T47D (cell line): ENCODE results near the gene DNER.
"Not testable (repeated sequence)": the region's sequence is repeated elsewhere in the genome, so short reads cannot be mapped to it uniquely, and the experiment has no call there.

ENCODE experiments used
- DNase-seq, 2 experiments: peaks; one replicate each; pipeline versions ENCODE4 v3.0.0 to v3.0.0-alpha.2; 2011 to 2012; ENCODE audit warnings: low read depth in 1 of 2, low spot score in 1 of 2
- JUND ChIP-seq: IDR thresholded peaks from 2 replicates; pipeline ENCODE4 v1.6.1; 2012; ENCODE audit warnings: low read depth
- in situ Hi-C: cut with HindIII; loops from 2 replicates; pipeline ENCODE4 v1.10.0; 2016; ENCODE audit warnings: low sequenced_read_pairs, low pct_unique_long_range_greater_than_20kb

DNER gene

DNA sequence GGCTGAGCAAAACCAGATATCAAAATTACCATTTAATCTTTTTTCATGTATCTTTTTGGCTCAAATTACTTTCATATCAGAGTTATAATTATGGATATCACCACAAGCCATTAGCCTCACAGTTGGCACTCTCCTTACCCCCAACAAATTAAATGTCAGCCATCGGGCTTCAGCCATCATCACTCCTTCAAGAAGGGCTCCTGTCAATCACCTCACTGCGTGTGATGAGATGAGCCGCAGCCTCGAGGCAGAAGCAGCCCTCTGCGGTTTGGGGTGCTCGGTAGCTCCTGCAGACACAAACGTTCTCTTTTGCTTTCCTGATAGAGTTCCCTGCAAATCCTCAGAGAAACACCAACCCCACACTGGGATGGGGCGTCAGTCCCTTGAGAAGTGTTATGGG lies 94.1 kb downstream of the DNER start:
- no peak for TF ChIP-seq JUND
- in situ Hi-C loops: no loop called here
- no peak for DNase-seq

DNA sequence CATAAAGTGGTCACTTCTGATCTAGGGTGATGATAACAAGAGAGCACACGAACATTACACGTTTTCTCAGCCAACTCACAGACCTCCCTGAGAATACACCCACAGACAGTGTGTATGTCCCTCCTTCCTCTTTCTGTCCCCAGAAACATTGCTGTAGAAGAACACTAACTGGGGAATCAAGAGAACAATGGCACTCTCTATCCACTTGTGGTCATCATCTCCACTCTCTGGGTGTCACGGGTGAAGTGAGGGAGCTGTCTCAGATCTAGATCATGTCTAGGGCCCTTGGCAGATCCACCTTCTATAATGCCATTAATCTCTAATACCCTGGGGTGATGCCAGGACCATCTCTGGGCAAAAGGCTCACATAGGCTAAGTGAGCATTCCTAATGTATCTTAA lies 97.9 kb downstream of the DNER start:
- in situ Hi-C loops: no loop called here
- no peak for DNase-seq
- TF ChIP-seq JUND: no peak

DNA sequence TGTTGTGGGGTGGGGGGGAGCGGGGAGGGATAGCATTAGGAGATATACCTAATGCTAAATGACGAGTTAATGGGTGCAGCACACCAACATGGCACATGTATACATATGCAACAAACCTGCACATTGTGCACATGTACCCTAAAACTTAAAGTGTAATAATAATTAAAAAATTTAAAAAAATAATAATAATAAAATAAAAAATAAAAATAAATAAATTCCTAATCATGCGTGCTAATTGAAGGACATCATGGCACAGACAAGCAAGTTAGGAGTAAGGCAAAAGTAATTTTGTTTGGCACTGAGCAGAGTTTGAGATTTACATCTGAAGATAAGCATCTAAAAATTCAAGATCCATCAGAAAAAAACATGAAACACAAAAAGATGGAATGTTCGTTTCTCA lies 100.3 kb downstream of the DNER start:
- in situ Hi-C loops, DNase-seq: not testable (repeated sequence)

DNA sequence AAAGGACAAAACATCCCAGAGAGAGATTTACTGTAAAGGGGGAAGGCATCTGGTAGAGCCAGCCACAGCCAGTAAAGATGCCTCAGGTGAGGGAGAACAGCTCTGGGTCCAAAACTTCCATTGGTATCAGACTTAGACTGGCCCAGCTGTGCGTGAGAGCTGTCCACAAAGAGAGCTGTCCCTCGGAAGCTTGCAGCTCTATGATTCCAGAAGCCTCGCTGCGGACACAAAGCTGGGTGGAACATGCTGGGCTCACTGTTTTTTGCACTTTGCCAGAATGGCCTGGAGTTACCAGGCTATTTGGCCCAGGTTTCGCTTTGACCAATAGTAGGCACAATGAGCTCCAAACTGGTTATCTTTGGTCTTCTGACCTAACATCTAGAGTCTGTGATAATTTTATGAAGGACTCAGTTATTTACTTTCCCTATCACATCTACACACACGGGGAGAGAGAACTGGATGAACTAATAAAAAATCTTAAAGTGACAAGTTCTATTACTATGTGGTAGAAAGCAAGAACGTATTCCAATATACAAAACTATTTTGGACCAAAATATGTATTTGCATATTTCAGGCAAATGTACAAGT lies 101.9 kb downstream of the DNER start:
- no peak for TF ChIP-seq JUND
- in situ Hi-C loops: no loop called here
- no peak for DNase-seq

DNA sequence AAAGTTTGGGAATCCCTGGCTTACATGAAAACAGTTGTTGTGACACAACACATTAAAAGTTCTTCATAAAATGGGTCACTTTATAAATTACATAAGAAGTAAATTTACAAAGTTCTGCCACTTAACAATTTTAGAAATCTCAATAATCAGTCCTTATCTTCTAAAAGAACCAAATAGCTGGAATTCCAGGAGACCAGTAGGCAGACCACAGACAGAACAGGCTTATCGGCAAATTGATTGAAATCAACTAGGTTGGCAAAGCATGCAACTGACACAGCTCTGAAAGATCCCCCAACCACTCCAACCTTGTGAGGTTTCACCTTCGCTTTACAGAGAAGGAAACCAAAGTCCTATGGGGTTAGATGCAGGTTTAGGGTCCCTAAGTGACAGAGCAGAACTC lies 103.0 kb downstream of the DNER start:
- no peak for TF ChIP-seq JUND
- no peak for DNase-seq
- in situ Hi-C loops: no loop called here

DNA sequence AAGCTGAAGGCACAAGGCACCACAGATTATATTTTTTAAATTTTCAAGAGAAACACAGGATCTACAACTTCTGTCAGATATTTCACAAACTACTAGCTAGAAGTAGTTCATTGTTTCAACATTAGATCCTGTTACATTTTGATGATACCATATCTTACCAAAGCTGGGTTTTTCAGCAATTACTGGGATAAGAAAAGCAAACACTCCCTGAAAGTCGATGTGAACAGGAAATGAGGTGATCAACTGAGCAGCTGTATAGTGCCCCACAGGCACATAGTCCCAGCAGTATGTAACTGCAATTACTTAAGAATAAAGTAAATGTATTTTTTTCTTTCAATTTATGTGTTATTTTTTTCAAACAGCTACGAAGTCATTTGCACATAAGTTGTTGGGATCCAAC lies 103.5 kb downstream of the DNER start:
- in situ Hi-C loops: no loop called here
- no peak for DNase-seq
- TF ChIP-seq JUND: no peak

DNA sequence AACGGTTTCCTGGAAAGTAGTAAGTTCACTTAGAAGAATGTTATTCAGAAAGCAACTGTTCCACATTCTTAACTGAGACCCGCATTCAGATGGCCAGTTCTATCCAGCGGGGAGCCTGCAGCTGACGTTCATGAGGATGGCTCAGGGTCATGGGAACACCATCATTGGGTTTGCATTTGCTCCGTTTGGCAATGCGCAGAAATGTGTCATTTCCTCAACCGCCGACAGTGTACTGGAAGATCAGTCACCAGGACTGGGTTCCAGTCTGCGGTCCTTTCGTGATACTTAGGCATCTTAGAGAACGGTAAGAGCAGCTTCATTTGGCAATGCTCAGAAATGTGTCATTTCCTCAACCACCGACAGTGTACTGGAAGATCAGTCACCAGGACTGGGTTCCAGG lies 104.0 kb downstream of the DNER start:
- TF ChIP-seq JUND: no peak
- DNase-seq: no peak
- in situ Hi-C loops: no loop called here

DNA sequence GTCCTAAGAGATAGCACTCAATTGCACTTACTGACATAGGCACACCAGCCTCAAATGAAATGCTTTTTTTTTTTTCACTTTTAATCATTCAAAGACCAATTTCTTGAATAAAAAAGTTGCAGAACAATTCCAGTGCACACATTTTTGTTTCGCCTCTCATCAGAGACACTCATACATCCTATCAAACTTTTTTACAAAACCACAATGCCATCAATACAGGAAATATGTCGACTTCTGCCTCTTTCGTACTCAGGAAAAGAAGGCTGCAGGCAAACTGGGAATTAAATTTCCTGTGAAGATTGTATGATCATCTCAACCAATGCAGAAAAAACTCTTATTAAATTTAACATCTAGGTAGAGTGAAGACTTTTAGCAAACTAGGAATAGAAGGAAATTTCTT lies 112.4 kb downstream of the DNER start:
- in situ Hi-C loops: no loop called here
- no peak for DNase-seq
- TF ChIP-seq JUND: no peak

DNA sequence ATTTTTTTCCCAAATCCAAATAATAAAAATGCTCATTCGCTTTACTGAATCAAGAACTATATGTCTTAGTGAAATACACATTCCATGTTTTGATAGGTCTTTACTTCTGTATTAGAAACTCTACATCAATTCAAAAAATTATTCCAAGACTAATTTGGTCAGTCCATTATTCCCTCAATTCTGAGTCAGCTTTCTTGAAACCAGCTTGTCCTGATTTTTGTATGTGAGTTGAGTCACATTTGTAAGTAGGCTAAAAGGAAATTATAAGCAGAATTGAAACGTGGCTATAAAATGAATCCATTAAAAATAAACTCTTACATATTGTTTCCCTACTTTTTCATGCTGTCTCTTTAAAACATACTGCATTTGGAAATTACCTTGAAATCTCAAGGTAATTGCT lies 113.0 kb downstream of the DNER start:
- in situ Hi-C loops: no loop called here
- TF ChIP-seq JUND: no peak
- DNase-seq: no peak

DNA sequence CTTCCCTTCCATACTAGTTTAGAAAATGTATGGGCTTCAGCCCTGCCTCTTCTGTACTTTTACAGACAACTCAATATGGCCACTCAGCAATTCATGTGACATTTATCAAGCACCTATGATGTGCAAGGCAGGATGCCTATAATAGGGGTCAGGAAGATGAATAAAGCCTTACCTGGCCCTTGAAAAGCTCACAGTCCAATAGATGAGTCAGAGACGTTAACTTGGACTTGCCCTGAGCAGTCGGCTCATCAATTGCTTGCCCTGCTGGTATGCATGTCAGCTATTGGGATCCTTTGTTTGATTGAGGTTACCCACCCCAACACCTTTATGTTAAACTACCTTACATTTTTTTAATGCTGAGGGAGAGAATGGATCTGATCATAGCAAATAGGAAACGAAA lies 116.1 kb downstream of the DNER start:
- in situ Hi-C loops: no loop called here
- no peak for TF ChIP-seq JUND
- DNase-seq: no peak

DNA sequence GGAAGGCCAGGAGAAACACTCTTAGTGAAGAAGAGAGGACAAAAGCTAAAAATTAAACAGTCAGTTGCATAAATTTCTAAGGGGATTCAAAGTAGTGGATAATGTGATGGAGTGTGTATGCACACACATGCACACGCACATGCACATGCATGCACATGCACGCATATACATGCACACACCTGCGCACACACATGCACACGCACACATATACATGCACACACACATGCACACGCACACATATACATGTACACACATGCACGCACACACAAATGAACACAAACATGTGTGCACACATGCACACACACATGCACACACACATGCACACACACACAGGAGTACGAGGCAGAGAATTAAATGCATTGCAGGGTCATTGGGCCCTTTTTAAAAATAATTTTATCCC lies 117.6 kb downstream of the DNER start:
- TF ChIP-seq JUND: no peak
- in situ Hi-C loops: no loop called here
- no peak for DNase-seq

DNA sequence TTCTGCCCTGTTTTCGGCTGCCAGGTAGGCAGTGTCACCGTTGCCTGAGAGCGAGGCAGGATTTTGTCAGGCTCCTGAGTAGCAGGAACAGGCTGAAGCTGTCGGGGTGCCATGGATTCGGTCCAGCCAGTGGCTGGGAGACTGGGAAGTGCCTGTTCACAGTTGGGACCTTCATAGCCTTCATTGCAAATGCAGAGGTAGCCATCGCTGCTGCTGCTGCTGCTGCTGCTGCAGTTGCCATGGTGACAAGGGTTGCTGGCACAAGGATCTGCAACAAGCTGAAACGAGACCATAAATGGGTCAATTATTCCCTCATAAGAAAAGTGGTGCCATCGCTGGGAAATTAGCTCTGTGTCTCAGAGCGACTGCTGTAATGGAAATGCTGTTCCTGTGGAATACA lies 122.7 kb downstream of the DNER start:
- DNase-seq: no peak
- no peak for TF ChIP-seq JUND
- in situ Hi-C loops: no loop called here

DNA sequence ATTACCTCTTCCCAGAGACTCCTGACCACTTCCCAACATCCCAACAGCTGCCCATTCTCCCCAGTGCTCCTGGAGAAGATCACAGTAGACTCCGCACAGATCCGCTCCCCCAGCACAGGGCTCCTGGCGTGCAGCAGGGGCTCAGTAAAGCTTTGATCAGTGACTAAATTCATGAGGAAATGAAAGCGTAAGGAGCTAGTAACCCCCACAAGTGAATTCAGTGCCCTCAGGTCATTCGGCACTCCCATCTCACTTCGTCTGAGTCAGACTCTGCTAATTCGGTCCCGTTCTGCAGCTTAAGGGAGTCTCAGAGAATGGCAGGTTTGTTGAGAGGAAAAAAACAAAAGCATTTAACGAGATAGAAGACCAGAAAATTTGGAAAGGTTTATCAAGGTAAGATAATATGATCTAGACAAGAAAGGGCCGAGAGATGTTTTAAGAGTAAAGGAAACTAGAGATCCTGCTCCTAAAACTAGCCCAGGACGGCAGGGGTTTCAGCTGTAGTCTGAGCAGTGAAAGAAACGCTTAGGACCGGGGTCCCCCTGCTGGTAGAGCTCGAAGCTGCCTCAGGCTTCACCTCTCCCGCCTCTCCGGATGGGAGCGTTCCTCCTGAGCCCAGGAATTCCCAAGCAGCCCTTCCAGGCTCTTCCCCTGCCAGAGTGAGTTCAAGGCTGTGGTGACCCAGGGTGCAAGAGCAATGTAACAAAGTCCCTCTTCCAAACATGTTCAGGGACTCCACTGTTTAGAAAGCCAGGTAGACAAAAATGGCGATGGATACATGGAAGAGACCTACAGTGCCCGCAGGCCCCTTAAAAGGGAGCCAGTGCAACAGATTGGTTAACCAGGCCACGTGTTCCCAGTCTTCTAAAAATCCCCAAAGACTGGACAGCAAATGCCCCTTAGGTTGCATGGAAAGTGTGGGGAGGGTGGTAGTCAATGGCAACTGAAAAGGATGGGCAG lies 127.3 kb downstream of the DNER start:
- no peak for TF ChIP-seq JUND
- DNase-seq: peak; percentile 27 to 69
- in situ Hi-C loops: no loop called here
